A673 (cell line): ENCODE data around the gene COL16A1.

Source experiments
- EZH2 ChIP-seq: fragments of 200-600 bp; sonication (generic); IDR thresholded peaks from 2 replicates; pipeline ENCODE4 v1.6.1; 2017; ENCODE audit warnings: borderline replicate concordance, low read depth, mild to moderate bottlenecking, mixed read lengths, antibody characterized with exemption, low read length; ENCODE audit not compliant: poor library complexity, severe bottlenecking
- TF ChIP-seq, protein P1 (sequence below): fragments of 300-800, 200-600 bp; sonication (generic); conservative IDR thresholded peaks from 2 replicates; pipeline ENCODE4 v1.5.1; 2017; ENCODE audit warnings: low read depth, mild to moderate bottlenecking, antibody characterized with exemption, low read length, moderate library complexity, mixed read lengths

DNA sequence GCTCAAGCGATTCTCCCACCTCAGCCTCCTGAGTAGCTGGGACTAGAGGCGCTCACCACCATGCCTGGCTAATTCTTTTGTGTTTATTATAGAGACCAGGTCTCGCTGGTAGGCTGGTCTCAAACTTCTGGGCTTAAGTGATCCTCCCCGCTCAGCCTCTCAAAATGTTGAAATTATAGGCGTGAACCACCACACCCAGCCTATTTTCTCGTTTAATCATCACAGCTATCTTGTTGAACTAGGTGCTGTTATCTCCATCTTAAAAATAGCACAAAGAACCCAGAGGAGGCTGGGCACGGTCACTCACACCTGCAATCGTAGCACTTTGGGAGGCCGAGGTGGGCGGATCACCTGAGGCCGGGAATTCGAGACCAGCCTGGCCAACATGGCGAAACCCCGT is 28.1 kb downstream of the COL16A1 start:
- TF ChIP-seq, protein P1, sequence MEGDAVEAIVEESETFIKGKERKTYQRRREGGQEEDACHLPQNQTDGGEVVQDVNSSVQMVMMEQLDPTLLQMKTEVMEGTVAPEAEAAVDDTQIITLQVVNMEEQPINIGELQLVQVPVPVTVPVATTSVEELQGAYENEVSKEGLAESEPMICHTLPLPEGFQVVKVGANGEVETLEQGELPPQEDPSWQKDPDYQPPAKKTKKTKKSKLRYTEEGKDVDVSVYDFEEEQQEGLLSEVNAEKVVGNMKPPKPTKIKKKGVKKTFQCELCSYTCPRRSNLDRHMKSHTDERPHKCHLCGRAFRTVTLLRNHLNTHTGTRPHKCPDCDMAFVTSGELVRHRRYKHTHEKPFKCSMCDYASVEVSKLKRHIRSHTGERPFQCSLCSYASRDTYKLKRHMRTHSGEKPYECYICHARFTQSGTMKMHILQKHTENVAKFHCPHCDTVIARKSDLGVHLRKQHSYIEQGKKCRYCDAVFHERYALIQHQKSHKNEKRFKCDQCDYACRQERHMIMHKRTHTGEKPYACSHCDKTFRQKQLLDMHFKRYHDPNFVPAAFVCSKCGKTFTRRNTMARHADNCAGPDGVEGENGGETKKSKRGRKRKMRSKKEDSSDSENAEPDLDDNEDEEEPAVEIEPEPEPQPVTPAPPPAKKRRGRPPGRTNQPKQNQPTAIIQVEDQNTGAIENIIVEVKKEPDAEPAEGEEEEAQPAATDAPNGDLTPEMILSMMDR: no peak
- TF ChIP-seq EZH2: no peak
